HEK293 (cell line): ENCODE results near the gene GLRA1.

Source experiments
- CTCF ChIA-PET: fragments of 350-600 bp; formaldehyde crosslinking; extraction: SDS; loops from one replicate; lab custom pipeline; 2021; ENCODE audit warnings: antibody characterized with exemption; lab: Yijun Ruan, JAX
- POLR2A ChIA-PET: fragments of 300-600 bp; formaldehyde crosslinking; extraction: SDS; loops from one replicate; lab custom pipeline; 2020; ENCODE audit warnings: antibody characterized with exemption, inconsistent platforms; lab: Yijun Ruan, JAX
- H3K27ac ChIP-seq: fragments of 200-500 bp; sonication (Bioruptor generic); 2 replicates; pipeline ENCODE4 v1.5.1; 2014; ENCODE audit warnings: low read depth, low read length, control low read depth, inconsistent platforms; ENCODE audit errors: extremely low read depth
- H3K36me3 ChIP-seq, 2 experiments: fragments of 200-500 bp in 1 of 2; sonication (Bioruptor generic) in 1 of 2; 1 replicate in 1 of 2; 2 replicates in 1 of 2; pipeline ENCODE4 v1.5.1; 2014 to 2017; ENCODE audit warnings: inconsistent platforms in 2 of 2, low read length in 2 of 2; ENCODE audit not compliant: control insufficient read depth in 2 of 2, insufficient read depth in 1 of 2
- H3K4me1 ChIP-seq: fragments of 200-500 bp; sonication (Bioruptor generic); 2 replicates; pipeline ENCODE4 v1.5.1; 2014; ENCODE audit warnings: mild to moderate bottlenecking, low read length, inconsistent platforms; ENCODE audit not compliant: control insufficient read depth, insufficient read depth
- H3K4me3 ChIP-seq: 2 replicates; pipeline ENCODE4 v1.5.1; 2011; ENCODE audit warnings: low read depth, mild to moderate bottlenecking, control low read depth, low read length, moderate library complexity
- H3K9me3 ChIP-seq: fragments of 200-500 bp; sonication (Bioruptor generic); 2 replicates; pipeline ENCODE4 v1.5.1; 2014; ENCODE audit warnings: low read depth, low read length, inconsistent platforms; ENCODE audit not compliant: control insufficient read depth, insufficient read depth
- EGR2 ChIP-seq: fragments of 450-650 bp; formaldehyde crosslinking; IDR thresholded peaks from 2 replicates; pipeline ENCODE4 v1.5.1; 2016; ENCODE audit warnings: low read depth, missing biosample characterization, missing genetic modification characterization
- GLI2 ChIP-seq: fragments of 450-650 bp; formaldehyde crosslinking; IDR thresholded peaks from 2 replicates; pipeline ENCODE4; 2017; ENCODE audit warnings: missing biosample characterization, missing genetic modification characterization, low read depth, borderline replicate concordance
- HOXC10 ChIP-seq: sonication (generic); formaldehyde crosslinking; IDR thresholded peaks from 2 replicates; pipeline ENCODE4 v1.8.1; 2023; ENCODE audit warnings: mild to moderate bottlenecking, missing genetic modification reagents
- IKZF3 ChIP-seq: fragments of 450-650 bp; IDR thresholded peaks from 2 replicates; pipeline ENCODE4 v1.5.0; 2018; ENCODE audit warnings: missing biosample characterization, mild to moderate bottlenecking, missing genetic modification characterization, moderate library complexity
- PRDM10 ChIP-seq: fragments of 450-650 bp; formaldehyde crosslinking; IDR thresholded peaks from 2 replicates; pipeline ENCODE4 v1.5.1; 2016; ENCODE audit warnings: missing biosample characterization, missing genetic modification characterization
- SALL2 ChIP-seq: fragments of 450-650 bp; formaldehyde crosslinking; IDR thresholded peaks from 2 replicates; pipeline ENCODE4 v1.5.0; 2017; ENCODE audit warnings: missing biosample characterization, mild to moderate bottlenecking, missing genetic modification characterization, borderline replicate concordance
- TSHZ1 ChIP-seq: fragments of 450-650 bp; formaldehyde crosslinking; IDR thresholded peaks from 2 replicates; pipeline ENCODE4 v1.5.1; 2016; ENCODE audit warnings: missing biosample characterization, missing genetic modification characterization, borderline replicate concordance
- ZFHX2 ChIP-seq: fragments of 450-650 bp; formaldehyde crosslinking; conservative IDR thresholded peaks from 2 replicates; pipeline ENCODE4 v1.5.1; 2016; ENCODE audit warnings: missing biosample characterization, missing genetic modification characterization
- ZNF184 ChIP-seq: fragments of 450-650 bp; IDR thresholded peaks from 2 replicates; pipeline ENCODE4 v1.5.1; 2018; ENCODE audit warnings: missing biosample characterization, mild to moderate bottlenecking, missing genetic modification characterization
- ZNF26 ChIP-seq: fragments of 450-650 bp; formaldehyde crosslinking; IDR thresholded peaks from 2 replicates; pipeline ENCODE4 v1.5.1; 2016; ENCODE audit warnings: missing biosample characterization, missing genetic modification characterization
- ZNF302 ChIP-seq: fragments of 450-650 bp; formaldehyde crosslinking; IDR thresholded peaks from 2 replicates; pipeline ENCODE4 v1.5.1; 2016; ENCODE audit warnings: missing biosample characterization, missing genetic modification characterization, low read depth
- ZNF354C ChIP-seq: fragments of 450-650 bp; formaldehyde crosslinking; IDR thresholded peaks from 2 replicates; pipeline ENCODE4 v1.5.1; 2016; ENCODE audit warnings: missing biosample characterization, missing genetic modification characterization, low read depth, borderline replicate concordance
- ZNF398 ChIP-seq: fragments of 450-650 bp; formaldehyde crosslinking; IDR thresholded peaks from 2 replicates; pipeline ENCODE4 v1.5.1; 2017; ENCODE audit warnings: missing biosample characterization, missing genetic modification characterization
- ZNF404 ChIP-seq: fragments of 450-650 bp; formaldehyde crosslinking; IDR thresholded peaks from 2 replicates; pipeline ENCODE4 v1.5.1; 2017; ENCODE audit warnings: missing biosample characterization, missing genetic modification characterization
- ZNF48 ChIP-seq: fragments of 450-650 bp; formaldehyde crosslinking; IDR thresholded peaks from 2 replicates; pipeline ENCODE4 v1.5.1; 2016; ENCODE audit warnings: missing biosample characterization, missing genetic modification characterization
- ZNF488 ChIP-seq: fragments of 450-650 bp; formaldehyde crosslinking; IDR thresholded peaks from 2 replicates; pipeline ENCODE4 v1.5.1; 2016; ENCODE audit warnings: missing biosample characterization, missing genetic modification characterization
- ZNF501 ChIP-seq: fragments of 450-650 bp; formaldehyde crosslinking; IDR thresholded peaks from 2 replicates; pipeline ENCODE4 v1.5.1; 2016; ENCODE audit warnings: missing biosample characterization, missing genetic modification characterization
- ZNF629 ChIP-seq: fragments of 450-650 bp; formaldehyde crosslinking; IDR thresholded peaks from 2 replicates; pipeline ENCODE4 v1.5.1; 2017; ENCODE audit warnings: missing biosample characterization, missing genetic modification characterization
- ZNF776 ChIP-seq: fragments of 450-650 bp; formaldehyde crosslinking; IDR thresholded peaks from 2 replicates; pipeline ENCODE4 v1.5.0; 2017; ENCODE audit warnings: missing biosample characterization, missing genetic modification characterization, borderline replicate concordance
- ZSCAN5A ChIP-seq: fragments of 450-650 bp; formaldehyde crosslinking; IDR thresholded peaks from 2 replicates; pipeline ENCODE4 v1.5.1; 2016; ENCODE audit warnings: missing biosample characterization, missing genetic modification characterization

Gene GLRA1

GRCh38 chr5:151856861-151857260 lies 67.8 kb downstream of the GLRA1 start (continued):
- TF ChIP-seq SALL2 (no peak), GLI2 (tag by site-specific recombination) (no peak), ZNF404 (tag by site-specific recombination) (no peak), ZFHX2 (tag by site-specific recombination) (no peak), ZNF629 (tag by site-specific recombination) (no peak), ZNF488 (tag by site-specific recombination) (no peak), ZNF501 (tag by site-specific recombination) (no peak), ZNF48 (tag by site-specific recombination) (no peak), TSHZ1 (no peak)
- TF ChIP-seq, all 188 proteins: peak for 0

- ChIA-PET POLR2A (no interaction called here), CTCF (no interaction called here)
- no peak overlapping the region for H3K4me3 ChIP-seq
- H3K9me3 ChIP-seq: no peaks in the 10 kb centered on the region
- no peak overlapping the region for H3K27ac ChIP-seq
- H3K36me3 ChIP-seq: no peaks in the 10 kb centered on the region
- TF ChIP-seq ZNF488 (tag by site-specific recombination) (no peak), HOXC10 (CRISPR knock-in tag) (no peak), ZNF302 (tag by site-specific recombination) (no peak)
- TF ChIP-seq, all 188 proteins: peak for 0
- H3K4me1 ChIP-seq: no peaks in the 10 kb centered on the region
Measured at GRCh38 chr5:151855701-151856100, 69.0 kb downstream of the GLRA1 start.

- CTCF ChIA-PET: no interaction called here
- Histone ChIP-seq H3K4me3 (no peak overlapping the region), H3K36me3 (no peaks in the 10 kb centered on the region), H3K9me3 (no peaks in the 10 kb centered on the region), H3K4me1 (no peaks in the 10 kb centered on the region), H3K27ac (no peak overlapping the region)
- POLR2A ChIA-PET: no interaction called here
- TF ChIP-seq PRDM10 (tag by site-specific recombination) (no peak), ZNF354C (tag by site-specific recombination) (no peak), ZNF776 (no peak), ZNF26 (no peak), ZNF398 (tag by site-specific recombination) (no peak), EGR2 (no peak), ZNF184 (tag by site-specific recombination) (no peak), ZSCAN5A (no peak), IKZF3 (tag by site-specific recombination) (no peak)
Measured at GRCh38 chr5:151847871-151848270, 76.8 kb downstream of the GLRA1 start.
